Neuron (in vitro differentiated cells): Measurements from ENCODE around the gene SPRYD3.
"Not testable (repeated sequence)": the region's sequence is repeated elsewhere in the genome, so short reads cannot be mapped to it uniquely, and the experiment has no call there.

ENCODE experiments used
- H2AFZ ChIP-seq: one replicate; pipeline ENCODE4 v1.6.1; 2013; ENCODE audit warnings: low read depth, mild to moderate bottlenecking, inconsistent platforms, low read length, moderate library complexity
- H3K27me3 ChIP-seq: one replicate; pipeline ENCODE4 v1.6.1; 2013; ENCODE audit warnings: low read length; ENCODE audit not compliant: insufficient read depth
- H3K36me3 ChIP-seq: one replicate; pipeline ENCODE4 v1.6.1; 2013; ENCODE audit warnings: low read length; ENCODE audit not compliant: insufficient read depth
- H3K4me1 ChIP-seq: one replicate; pipeline ENCODE4 v1.6.1; 2013; ENCODE audit warnings: low read length; ENCODE audit not compliant: insufficient read depth
- H3K4me3 ChIP-seq: 2 replicates; pipeline ENCODE4 v1.5.1; 2013; ENCODE audit warnings: mild to moderate bottlenecking, low read length, moderate library complexity
- H3K9me3 ChIP-seq: one replicate; pipeline ENCODE4 v1.6.1; 2013; ENCODE audit warnings: low read length

Gene SPRYD3

GRCh38 chr12:53098354-53098981 lies 19.3 kb upstream of the SPRYD3 start:
- Histone ChIP-seq H3K27me3 (peaks cover 58% of the 10 kb centered on the region), H3K9me3 (no peaks in the 10 kb centered on the region), H3K4me3 (peak overlapping the region; percentile 39), H3K4me1 (peaks cover 14% of the 10 kb centered on the region), H2AFZ (peak overlapping the region; percentile 73), H3K36me3 (no peaks in the 10 kb centered on the region)

GRCh38 chr12:53097564-53098353 lies 18.6 kb upstream of the SPRYD3 start, which contains the start of gene IGFBP6:
TSS of gene IGFBP6 (plus strand) at chr12:53097667. CDS start at chr12:53097718, 51 bp downstream.
- no peaks in the 10 kb centered on the region for H3K9me3 ChIP-seq
- H3K36me3 ChIP-seq, result no peaks in the 10 kb centered on the region
- H3K27me3 ChIP-seq, result peaks cover 59% of the 10 kb centered on the region
- H3K4me1 ChIP-seq, result peaks cover 14% of the 10 kb centered on the region
- H3K4me3 ChIP-seq, result peak within 1 kb of the TSS; percentile 39
- peak within 1 kb of the TSS; percentile 73 for H2AFZ ChIP-seq

- no peaks in the 10 kb centered on the region for H3K9me3 ChIP-seq
- peaks cover 60% of the 10 kb centered on the region for H3K27me3 ChIP-seq
- H3K36me3 ChIP-seq, result no peaks in the 10 kb centered on the region
- peaks cover 14% of the 10 kb centered on the region for H3K4me1 ChIP-seq
- peak overlapping the region; percentile 8 for H3K4me3 ChIP-seq
- peak overlapping the region; percentile 73 for H2AFZ ChIP-seq
These were observed 18.0 kb upstream of the SPRYD3 start for GRCh38 chr12:53097207-53097563.

DNA sequence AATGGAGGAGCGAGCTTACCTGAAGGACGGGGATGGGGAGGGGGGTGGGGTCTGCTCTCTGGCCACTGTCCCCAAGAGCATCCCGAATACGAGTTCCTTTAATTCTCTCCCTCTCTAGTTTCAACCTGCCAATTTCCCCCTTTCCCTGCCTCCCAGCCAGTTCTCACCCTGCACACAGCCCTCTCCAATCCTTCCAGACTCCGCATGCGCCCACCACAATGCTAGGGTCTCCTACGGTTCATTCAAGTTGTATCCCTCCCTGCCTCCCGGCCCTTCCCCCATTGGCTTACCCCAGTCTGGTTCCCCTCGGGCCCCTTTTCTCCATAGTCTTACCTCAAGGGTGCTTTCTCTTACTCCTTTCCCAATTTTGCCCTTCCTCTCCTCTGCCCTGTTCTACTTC lies 17.6 kb upstream of the SPRYD3 start:
- peaks cover 14% of the 10 kb centered on the region for H3K4me1 ChIP-seq
- H3K27me3 ChIP-seq, result peaks cover 64% of the 10 kb centered on the region
- H3K4me3 ChIP-seq, result no peak overlapping the region
- H2AFZ ChIP-seq, result no peak overlapping the region
- H3K9me3 ChIP-seq, result no peaks in the 10 kb centered on the region
- H3K36me3 ChIP-seq, result no peaks in the 10 kb centered on the region

DNA sequence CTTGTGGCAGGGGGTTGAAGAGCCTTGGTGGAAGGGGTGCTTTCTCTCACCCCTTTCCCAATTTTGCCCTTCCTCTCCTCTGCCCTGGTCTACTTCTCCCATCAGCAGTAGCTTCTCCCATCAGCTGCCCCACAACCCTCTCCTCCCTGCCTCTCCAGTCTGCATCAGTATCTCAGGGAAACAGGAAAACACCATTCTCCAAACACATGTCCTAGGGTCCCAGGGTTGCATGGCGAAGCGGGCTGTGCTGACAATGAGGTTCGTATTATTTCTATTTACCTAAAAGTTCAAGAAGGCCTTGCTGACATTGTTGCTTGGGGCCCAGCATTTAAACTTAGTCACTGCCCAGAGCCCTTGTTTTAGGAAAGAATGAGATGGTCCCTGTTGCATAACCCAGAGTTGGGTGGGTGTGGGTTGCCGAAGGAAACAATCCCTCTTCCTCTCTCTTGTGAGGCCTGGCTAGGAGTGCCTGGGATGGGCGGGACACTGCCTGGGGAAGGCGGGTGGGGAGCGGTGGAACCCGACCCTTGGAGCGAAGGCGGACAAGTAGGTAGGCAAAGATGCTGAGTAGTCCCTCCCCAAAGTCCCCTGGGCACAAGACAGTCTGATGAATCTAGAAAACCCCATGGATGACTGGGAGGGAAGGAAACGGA lies 17.0 kb upstream of the SPRYD3 start:
- no peaks in the 10 kb centered on the region for H3K9me3 ChIP-seq
- H3K4me3 ChIP-seq, result no peak overlapping the region
- no peak overlapping the region for H2AFZ ChIP-seq
- peaks cover 69% of the 10 kb centered on the region for H3K27me3 ChIP-seq
- H3K4me1 ChIP-seq, result peaks cover 14% of the 10 kb centered on the region
- no peaks in the 10 kb centered on the region for H3K36me3 ChIP-seq

- not testable (repeated sequence) for H3K9me3 ChIP-seq, H2AFZ ChIP-seq, H3K36me3 ChIP-seq, H3K4me3 ChIP-seq
- Histone ChIP-seq H3K27me3 (peaks cover 73% of the 10 kb centered on the region), H3K4me1 (peaks cover 14% of the 10 kb centered on the region)
These were observed 16.4 kb upstream of the SPRYD3 start for GRCh38 chr12:53095596-53095895.

GRCh38 chr12:53094796-53095595 lies 15.8 kb upstream of the SPRYD3 start:
- not testable (repeated sequence) for H3K4me3 ChIP-seq, H3K36me3 ChIP-seq, H3K9me3 ChIP-seq, H2AFZ ChIP-seq
- peaks cover 14% of the 10 kb centered on the region for H3K4me1 ChIP-seq
- H3K27me3 ChIP-seq, result peaks cover 74% of the 10 kb centered on the region

DNA sequence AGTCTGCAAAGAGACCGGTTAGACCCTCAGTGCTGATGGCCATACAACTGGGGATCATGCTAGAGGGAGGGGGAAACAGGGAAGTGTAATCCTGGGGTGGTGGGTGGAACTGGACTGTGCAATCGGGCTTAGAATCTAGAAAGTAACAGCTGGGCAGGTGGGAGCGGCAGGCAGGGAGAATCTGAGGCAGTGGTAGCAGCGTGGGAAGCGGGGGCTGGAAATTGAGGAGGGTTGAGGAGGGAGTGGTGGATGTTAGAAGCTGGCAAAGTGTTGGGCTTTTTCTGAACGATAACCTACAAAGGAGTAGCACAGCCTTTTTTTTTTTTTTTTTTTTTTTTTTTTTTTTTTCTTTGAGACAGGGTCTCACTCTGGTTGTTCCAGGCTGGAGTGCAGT lies 15.2 kb upstream of the SPRYD3 start:
- H3K27me3 ChIP-seq, result peaks cover 74% of the 10 kb centered on the region
- no peak overlapping the region for H3K4me3 ChIP-seq

GRCh38 chr12:53093777-53094393 lies 14.7 kb upstream of the SPRYD3 start:
- Histone ChIP-seq H3K4me1 (peaks cover 14% of the 10 kb centered on the region), H2AFZ (no peak overlapping the region), H3K9me3 (no peaks in the 10 kb centered on the region), H3K4me3 (no peak overlapping the region), H3K27me3 (peaks cover 70% of the 10 kb centered on the region), H3K36me3 (no peaks in the 10 kb centered on the region)

More for the DNA sequence above, 15.2 kb upstream of the SPRYD3 start:
- no peaks in the 10 kb centered on the region for H3K36me3 ChIP-seq
- H3K4me1 ChIP-seq, result peaks cover 14% of the 10 kb centered on the region
- H3K9me3 ChIP-seq, result no peaks in the 10 kb centered on the region
- no peak overlapping the region for H2AFZ ChIP-seq

DNA sequence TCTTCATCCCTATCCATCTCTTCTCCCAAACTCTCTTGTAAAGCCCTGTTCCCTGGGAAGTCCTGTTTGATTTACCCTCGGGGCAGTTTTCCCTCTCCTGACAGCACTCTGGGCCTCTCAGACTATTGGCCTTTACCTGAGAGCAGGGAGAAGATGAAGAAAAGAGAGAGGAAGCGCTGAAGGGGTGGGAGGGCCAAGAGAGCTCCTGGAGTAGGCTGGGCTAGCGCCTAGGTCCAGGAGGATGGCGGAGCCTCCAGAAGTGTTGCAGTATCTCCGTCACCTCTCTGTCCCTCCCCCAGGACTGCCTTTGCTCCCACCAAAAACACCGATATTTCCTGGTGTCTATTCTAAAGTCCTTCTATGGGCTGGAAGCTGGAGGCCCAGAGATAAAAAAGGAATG lies 12.6 kb upstream of the SPRYD3 start:
- Histone ChIP-seq H3K9me3 (no peaks in the 10 kb centered on the region), H2AFZ (no peak overlapping the region), H3K36me3 (no peaks in the 10 kb centered on the region), H3K4me3 (no peak overlapping the region), H3K27me3 (peaks cover 51% of the 10 kb centered on the region), H3K4me1 (peaks cover under 1% of the 10 kb centered on the region)

DNA sequence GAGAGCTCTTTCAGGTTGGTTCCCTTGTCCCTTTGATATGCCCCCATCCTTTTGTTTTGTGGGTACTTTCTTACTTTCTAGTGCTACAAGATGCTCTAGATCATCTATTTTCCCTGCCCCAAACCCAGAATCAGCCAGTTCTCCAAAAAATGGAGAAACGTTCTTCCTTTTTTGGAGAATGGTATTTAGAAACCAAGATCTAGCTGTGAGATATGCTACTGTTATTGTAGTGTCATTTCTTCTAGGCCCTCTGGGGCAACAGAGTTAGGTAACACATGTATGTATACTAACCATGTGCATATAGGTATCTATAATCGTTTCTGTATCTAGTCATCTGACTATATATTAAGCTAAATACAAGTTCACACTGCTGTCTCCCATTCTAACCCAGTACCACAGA lies 11.4 kb upstream of the SPRYD3 start:
- Histone ChIP-seq H3K4me3 (no peak overlapping the region), H3K9me3 (no peaks in the 10 kb centered on the region), H2AFZ (no peak overlapping the region), H3K27me3 (peaks cover 41% of the 10 kb centered on the region), H3K36me3 (no peaks in the 10 kb centered on the region), H3K4me1 (no peaks in the 10 kb centered on the region)

DNA sequence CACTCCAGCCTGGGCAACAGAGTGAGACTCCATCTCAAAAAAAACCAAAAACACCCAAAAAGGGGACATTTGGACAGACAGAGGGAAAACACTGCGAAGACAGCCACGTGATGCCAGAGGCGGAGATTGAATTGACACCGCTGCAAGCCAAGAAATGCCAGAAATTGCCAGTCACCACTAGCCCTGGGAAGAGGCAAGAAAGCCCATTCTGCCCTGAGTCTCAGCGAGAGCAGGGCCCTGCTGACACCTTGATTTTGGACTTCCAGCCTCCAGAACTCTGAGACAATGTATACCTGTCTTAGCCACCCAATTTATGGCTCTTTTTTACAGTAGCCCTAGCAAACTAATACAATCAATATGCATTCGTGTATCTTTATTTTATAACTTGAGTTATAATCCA lies 10.9 kb upstream of the SPRYD3 start:
- Histone ChIP-seq H3K4me3 (no peak overlapping the region), H2AFZ (no peak overlapping the region), H3K36me3 (no peaks in the 10 kb centered on the region), H3K27me3 (peaks cover 40% of the 10 kb centered on the region), H3K9me3 (no peaks in the 10 kb centered on the region), H3K4me1 (no peaks in the 10 kb centered on the region)
